H1 (cell line): ENCODE measurements around the gene FBLN5. TPM values are rescaled to one million over a fixed set of nuclear protein-coding genes. Genes with fewer than 3 reads are reported as not detected.

ENCODE experiments used
- BCL11A ChIP-seq, 2 experiments: IDR thresholded peaks; one replicate each; pipeline ENCODE4 v1.6.1; 2011; ENCODE audit warnings: low read depth in 2 of 2, low read length in 2 of 2, mild to moderate bottlenecking in 2 of 2
- CHD2 ChIP-seq: IDR thresholded peaks from 2 replicates; pipeline ENCODE4 v1.6.1; 2012; ENCODE audit warnings: low read length, improper control_type of control experiment
- JUN ChIP-seq: IDR thresholded peaks from 2 replicates; pipeline ENCODE4 v1.6.1; 2011; ENCODE audit warnings: low read depth, mild to moderate bottlenecking, improper control_type of control experiment, low read length
- MAFK ChIP-seq: IDR thresholded peaks from 2 replicates; pipeline ENCODE4 v1.6.1; 2012; ENCODE audit warnings: low read depth, mild to moderate bottlenecking, improper control_type of control experiment, low read length
- TAF7 ChIP-seq: optimal IDR thresholded peaks from 2 replicates; pipeline ENCODE3; 2011; ENCODE audit warnings: low read depth, mild to moderate bottlenecking, inconsistent platforms, low read length, moderate library complexity, borderline replicate concordance
- polyA plus RNA-seq, 7 experiments: library from polyadenylated mRNA; depleted of rRNA in 3 of 7; stranded (reverse) in 5 of 7; unstranded in 2 of 7; fragments of >200 nt in 5 of 7; fragments of 200-250 nt in 2 of 7; gene quantifications; 1 replicate in 5 of 7; 2 replicates in 1 of 7; 4 replicates in 1 of 7; pipeline versions ENCODE4 v1.2.1 to v1.2.3, GENCODE V29; 2011 to 2013; ENCODE audit warnings: missing spikeins in 2 of 7, mixed read lengths in 2 of 7
- total RNA-seq: library from RNA; stranded (reverse); fragmentation: NEBNext Ultra II Directional; extraction: Animal tissue kit (Norgen Biotek cat#: 25700); gene quantifications from 2 replicates; pipeline ENCODE4 v1.2.1, GENCODE V29; 2021
- TF ChIP-seq, protein P1 (sequence below): IDR thresholded peaks from 2 replicates; pipeline ENCODE4 v1.6.1; 2012; ENCODE audit warnings: inconsistent platforms
- TF ChIP-seq, protein P2 (sequence below): fragments of 300-600 bp; sonication (generic); IDR thresholded peaks from 2 replicates; pipeline ENCODE4 v1.7.1; 2012; ENCODE audit warnings: low read length, moderate library complexity, mild to moderate bottlenecking, inconsistent platforms; ENCODE audit not compliant: insufficient replicate concordance

Gene FBLN5
- total and polyA plus RNA-seq, 2 of the 8 experiments (the other 6 are each of a cell fraction or from before 2014, with no cell fraction given), result 0.88 to 3.5 TPM

DNA sequence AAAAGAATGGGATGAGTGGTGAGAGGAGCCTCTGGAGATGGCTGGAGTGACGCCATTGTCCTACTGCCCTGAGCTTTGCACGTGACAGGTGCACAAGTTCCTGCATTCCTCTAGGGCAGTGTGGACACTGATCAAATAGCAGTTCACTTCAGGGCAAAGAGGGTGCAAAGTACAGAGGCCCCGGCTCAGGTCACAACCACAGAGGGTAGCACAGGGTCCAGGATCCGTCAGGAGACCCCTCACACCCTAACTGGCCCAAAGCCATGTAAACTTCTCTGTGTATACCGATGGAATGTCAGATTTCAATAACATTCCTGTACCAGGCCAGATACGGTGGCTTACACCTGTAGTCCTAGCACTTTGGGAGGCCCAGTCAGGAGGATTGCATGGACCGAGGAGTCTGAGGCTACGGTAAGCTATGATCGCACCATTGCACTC lies 10.4 kb upstream of the FBLN5 start (continued):
- TF ChIP-seq, protein P1, sequence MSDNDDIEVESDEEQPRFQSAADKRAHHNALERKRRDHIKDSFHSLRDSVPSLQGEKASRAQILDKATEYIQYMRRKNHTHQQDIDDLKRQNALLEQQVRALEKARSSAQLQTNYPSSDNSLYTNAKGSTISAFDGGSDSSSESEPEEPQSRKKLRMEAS, result no peak
- TF ChIP-seq JUN, result no peak
- TF ChIP-seq, protein P2, sequence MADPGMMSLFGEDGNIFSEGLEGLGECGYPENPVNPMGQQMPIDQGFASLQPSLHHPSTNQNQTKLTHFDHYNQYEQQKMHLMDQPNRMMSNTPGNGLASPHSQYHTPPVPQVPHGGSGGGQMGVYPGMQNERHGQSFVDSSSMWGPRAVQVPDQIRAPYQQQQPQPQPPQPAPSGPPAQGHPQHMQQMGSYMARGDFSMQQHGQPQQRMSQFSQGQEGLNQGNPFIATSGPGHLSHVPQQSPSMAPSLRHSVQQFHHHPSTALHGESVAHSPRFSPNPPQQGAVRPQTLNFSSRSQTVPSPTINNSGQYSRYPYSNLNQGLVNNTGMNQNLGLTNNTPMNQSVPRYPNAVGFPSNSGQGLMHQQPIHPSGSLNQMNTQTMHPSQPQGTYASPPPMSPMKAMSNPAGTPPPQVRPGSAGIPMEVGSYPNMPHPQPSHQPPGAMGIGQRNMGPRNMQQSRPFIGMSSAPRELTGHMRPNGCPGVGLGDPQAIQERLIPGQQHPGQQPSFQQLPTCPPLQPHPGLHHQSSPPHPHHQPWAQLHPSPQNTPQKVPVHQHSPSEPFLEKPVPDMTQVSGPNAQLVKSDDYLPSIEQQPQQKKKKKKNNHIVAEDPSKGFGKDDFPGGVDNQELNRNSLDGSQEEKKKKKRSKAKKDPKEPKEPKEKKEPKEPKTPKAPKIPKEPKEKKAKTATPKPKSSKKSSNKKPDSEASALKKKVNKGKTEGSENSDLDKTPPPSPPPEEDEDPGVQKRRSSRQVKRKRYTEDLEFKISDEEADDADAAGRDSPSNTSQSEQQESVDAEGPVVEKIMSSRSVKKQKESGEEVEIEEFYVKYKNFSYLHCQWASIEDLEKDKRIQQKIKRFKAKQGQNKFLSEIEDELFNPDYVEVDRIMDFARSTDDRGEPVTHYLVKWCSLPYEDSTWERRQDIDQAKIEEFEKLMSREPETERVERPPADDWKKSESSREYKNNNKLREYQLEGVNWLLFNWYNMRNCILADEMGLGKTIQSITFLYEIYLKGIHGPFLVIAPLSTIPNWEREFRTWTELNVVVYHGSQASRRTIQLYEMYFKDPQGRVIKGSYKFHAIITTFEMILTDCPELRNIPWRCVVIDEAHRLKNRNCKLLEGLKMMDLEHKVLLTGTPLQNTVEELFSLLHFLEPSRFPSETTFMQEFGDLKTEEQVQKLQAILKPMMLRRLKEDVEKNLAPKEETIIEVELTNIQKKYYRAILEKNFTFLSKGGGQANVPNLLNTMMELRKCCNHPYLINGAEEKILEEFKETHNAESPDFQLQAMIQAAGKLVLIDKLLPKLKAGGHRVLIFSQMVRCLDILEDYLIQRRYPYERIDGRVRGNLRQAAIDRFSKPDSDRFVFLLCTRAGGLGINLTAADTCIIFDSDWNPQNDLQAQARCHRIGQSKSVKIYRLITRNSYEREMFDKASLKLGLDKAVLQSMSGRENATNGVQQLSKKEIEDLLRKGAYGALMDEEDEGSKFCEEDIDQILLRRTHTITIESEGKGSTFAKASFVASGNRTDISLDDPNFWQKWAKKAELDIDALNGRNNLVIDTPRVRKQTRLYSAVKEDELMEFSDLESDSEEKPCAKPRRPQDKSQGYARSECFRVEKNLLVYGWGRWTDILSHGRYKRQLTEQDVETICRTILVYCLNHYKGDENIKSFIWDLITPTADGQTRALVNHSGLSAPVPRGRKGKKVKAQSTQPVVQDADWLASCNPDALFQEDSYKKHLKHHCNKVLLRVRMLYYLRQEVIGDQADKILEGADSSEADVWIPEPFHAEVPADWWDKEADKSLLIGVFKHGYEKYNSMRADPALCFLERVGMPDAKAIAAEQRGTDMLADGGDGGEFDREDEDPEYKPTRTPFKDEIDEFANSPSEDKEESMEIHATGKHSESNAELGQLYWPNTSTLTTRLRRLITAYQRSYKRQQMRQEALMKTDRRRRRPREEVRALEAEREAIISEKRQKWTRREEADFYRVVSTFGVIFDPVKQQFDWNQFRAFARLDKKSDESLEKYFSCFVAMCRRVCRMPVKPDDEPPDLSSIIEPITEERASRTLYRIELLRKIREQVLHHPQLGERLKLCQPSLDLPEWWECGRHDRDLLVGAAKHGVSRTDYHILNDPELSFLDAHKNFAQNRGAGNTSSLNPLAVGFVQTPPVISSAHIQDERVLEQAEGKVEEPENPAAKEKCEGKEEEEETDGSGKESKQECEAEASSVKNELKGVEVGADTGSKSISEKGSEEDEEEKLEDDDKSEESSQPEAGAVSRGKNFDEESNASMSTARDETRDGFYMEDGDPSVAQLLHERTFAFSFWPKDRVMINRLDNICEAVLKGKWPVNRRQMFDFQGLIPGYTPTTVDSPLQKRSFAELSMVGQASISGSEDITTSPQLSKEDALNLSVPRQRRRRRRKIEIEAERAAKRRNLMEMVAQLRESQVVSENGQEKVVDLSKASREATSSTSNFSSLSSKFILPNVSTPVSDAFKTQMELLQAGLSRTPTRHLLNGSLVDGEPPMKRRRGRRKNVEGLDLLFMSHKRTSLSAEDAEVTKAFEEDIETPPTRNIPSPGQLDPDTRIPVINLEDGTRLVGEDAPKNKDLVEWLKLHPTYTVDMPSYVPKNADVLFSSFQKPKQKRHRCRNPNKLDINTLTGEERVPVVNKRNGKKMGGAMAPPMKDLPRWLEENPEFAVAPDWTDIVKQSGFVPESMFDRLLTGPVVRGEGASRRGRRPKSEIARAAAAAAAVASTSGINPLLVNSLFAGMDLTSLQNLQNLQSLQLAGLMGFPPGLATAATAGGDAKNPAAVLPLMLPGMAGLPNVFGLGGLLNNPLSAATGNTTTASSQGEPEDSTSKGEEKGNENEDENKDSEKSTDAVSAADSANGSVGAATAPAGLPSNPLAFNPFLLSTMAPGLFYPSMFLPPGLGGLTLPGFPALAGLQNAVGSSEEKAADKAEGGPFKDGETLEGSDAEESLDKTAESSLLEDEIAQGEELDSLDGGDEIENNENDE, result no peak
- no peak for TF ChIP-seq TAF7
- TF ChIP-seq MAFK, result no peak
- TF ChIP-seq CHD2, result no peak
- TF ChIP-seq BCL11A (IDR thresholded peaks at IDR 0.05; ENCODE audit: low read depth in 2 of 2, low read length in 2 of 2), result no peak
- TF ChIP-seq, all 59 proteins: peak for 0
